HG02610 (cell line): ENCODE results near the gene INHBA.
A peak's percentile ranks its signal among the peaks of the same experiment; 100 is the strongest.

Source experiments
- ATAC-seq: cut with Tn5 transposase; IDR thresholded peaks from one replicate; pipeline ENCODE4 v1.9.1; 2021; ENCODE audit warnings: mild to moderate bottlenecking, moderate library complexity; ENCODE audit not compliant: unreplicated experiment

The INHBA gene

GRCh38 chr7:41711283-41712064 is 8.6 kb upstream of the INHBA start:
- ATAC-seq: no peak

- ATAC-seq: no peak
Observed at GRCh38 chr7:41710838-41711237, 7.9 kb upstream of the INHBA start.

- ATAC-seq: no peak
Observed at GRCh38 chr7:41709621-41710020, 6.7 kb upstream of the INHBA start.

GRCh38 chr7:41708581-41709358 is 5.9 kb upstream of the INHBA start:
- ATAC-seq: no peak

- ATAC-seq: no peak
Observed at GRCh38 chr7:41706228-41706930, 3.5 kb upstream of the INHBA start.

GRCh38 chr7:41705109-41705901 is 2.4 kb upstream of the INHBA start:
- ATAC-seq: peak; percentile 98

- ATAC-seq: no peak
Observed at GRCh38 chr7:41701068-41701941, 1.6 kb downstream of the INHBA start.

- no peak for ATAC-seq
Observed at GRCh38 chr7:41700044-41700471, 2.8 kb downstream of the INHBA start.

- ATAC-seq: no peak
Observed at GRCh38 chr7:41699516-41699915, 3.4 kb downstream of the INHBA start.

GRCh38 chr7:41698726-41699125 is 4.2 kb downstream of the INHBA start:
- no peak for ATAC-seq

- ATAC-seq: no peak
Observed at GRCh38 chr7:41698114-41698513, 4.8 kb downstream of the INHBA start.

- peak; percentile 48 for ATAC-seq
Observed at GRCh38 chr7:41696323-41696916, 6.5 kb downstream of the INHBA start.

- ATAC-seq: no peak
Observed at GRCh38 chr7:41695661-41696322, 7.1 kb downstream of the INHBA start.

GRCh38 chr7:41694495-41694894 is 8.4 kb downstream of the INHBA start:
- no peak for ATAC-seq

GRCh38 chr7:41693150-41693997 is 9.5 kb downstream of the INHBA start:
- no peak for ATAC-seq

- ATAC-seq: no peak
Observed at GRCh38 chr7:41692251-41692650, 10.6 kb downstream of the INHBA start.

GRCh38 chr7:41691286-41692190 is 11.4 kb downstream of the INHBA start:
- no peak for ATAC-seq
